GM12873 (cell line): ENCODE data around the gene LRP5.

Experiments
- CTCF ChIP-seq: IDR thresholded peaks from 2 replicates; pipeline ENCODE4 v1.5.1; 2012; ENCODE audit warnings: low read depth, mild to moderate bottlenecking, moderate library complexity, low read length, control low read depth; ENCODE audit not compliant: insufficient read depth; ENCODE audit errors: missing control alignments

Gene LRP5

DNA sequence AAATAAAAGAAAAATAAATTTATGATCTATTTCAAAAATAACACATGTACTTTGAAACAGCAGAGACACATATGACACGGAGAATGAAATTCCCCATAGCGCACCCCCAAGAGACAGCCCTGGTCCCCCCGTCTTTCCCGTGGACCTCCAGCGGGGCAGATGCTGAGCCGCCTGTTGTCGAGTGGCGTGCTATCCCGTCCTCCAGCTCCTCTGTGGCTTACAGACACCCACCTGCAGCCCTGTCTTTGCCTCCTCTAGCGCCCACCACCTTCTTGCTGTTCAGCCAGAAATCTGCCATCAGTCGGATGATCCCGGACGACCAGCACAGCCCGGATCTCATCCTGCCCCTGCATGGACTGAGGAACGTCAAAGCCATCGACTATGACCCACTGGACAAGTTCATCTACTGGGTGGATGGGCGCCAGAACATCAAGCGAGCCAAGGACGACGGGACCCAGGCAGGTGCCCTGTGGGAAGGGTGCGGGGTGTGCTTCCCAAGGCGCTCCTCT, 103.7 kb downstream of the LRP5 start:
- no peak for TF ChIP-seq CTCF

DNA sequence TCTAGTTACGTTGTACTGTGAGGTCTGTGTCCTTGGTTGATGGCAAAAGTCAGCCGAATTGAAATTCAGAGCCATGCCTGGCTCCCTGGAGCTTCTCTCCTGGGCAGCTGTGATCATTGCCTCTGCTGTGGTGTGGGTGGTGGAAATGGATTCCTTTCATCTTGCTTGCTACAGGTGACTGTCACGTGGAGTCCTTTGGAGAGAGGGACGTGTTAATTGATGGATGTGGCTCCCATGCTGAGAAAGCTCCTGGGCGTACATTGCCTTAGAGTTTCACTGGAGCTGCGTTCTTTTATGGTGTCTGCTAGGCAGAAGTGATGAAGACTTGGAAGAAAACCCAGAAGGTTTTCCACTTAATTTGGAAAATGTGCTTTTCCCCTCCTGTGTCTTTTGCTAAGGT, 106.3 kb downstream of the LRP5 start:
- TF ChIP-seq CTCF, result no peak

DNA sequence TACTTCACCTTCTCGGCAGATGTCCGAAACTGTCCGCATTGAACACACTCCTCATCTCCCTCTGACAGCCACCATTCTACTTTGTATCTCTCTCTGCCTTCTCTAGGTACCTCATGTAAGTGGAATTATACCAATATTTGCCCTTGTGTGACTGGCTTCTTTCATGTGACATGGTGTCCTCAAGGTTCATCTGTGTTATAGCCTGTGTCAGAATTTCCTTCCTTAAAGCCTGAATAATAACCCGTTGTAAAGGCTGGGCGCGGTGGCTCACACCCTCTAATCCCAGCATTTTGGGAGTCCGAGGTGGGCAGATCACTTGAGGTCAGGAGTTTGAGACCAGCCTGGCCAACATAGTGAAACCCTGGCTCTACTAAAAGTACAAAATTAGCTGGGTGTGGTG, 107.8 kb downstream of the LRP5 start:
- no peak for TF ChIP-seq CTCF

DNA sequence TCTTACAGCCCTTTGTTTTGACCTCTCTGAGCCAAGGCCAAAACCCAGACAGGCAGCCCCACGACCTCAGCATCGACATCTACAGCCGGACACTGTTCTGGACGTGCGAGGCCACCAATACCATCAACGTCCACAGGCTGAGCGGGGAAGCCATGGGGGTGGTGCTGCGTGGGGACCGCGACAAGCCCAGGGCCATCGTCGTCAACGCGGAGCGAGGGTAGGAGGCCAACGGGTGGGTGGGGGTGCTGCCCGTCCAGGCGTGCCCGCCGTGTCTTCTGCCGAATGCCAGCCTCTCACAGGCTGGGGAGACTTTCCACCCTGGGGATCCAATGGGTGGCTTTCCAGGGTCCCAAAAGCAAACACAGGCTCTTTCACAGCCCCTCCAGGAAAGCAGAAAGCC, 111.1 kb downstream of the LRP5 start:
- no peak for TF ChIP-seq CTCF

DNA sequence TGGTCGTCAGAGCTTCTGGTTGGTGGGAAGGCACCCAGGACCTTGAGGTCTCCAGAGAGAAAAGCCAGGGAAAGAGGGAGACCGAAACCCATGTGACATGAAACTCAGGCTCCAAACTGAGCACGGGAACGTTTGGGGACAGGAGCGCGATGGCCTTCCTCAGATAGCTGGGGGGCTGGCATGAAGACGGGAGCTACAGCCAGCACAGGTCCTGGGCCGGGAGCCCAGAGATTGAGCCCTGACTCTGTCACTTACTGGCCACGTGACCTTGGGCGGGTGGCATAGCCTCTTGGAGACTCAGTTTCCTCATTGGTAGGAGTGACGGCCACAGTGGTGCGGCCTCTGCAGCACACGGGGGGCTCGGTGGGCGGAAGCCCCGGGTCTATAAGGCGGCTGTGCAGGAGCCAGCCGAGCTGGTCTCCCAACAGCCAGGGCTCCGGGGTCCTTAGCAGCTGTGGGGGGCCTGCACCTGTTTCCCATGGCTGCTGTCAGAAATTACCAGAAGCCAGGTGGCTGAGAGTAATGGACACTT, 111.8 kb downstream of the LRP5 start:
- TF ChIP-seq CTCF, result no peak

- no peak for TF ChIP-seq CTCF
Observed at GRCh38 chr11:68424981-68425865, 112.8 kb downstream of the LRP5 start.

GRCh38 chr11:68425866-68426380, 113.5 kb downstream of the LRP5 start:
- no peak for TF ChIP-seq CTCF
